ENCODE measurements around the gene KLHL42. TPM values are rescaled to one million over a fixed set of nuclear protein-coding genes. Genes with fewer than 3 reads are reported as not detected.
"Not testable (repeated sequence)": the region's sequence is repeated elsewhere in the genome, so short reads cannot be mapped to it uniquely, and the experiment has no call there.

Gene KLHL42
- 10 to 100 TPM in 1 of 6 donors, 1 to 10 TPM in 5; 4.5 to 10.1 (median 7.6) TPM for polyA plus RNA-seq (ENCODE audit: low read depth in 6 of 6)

GRCh38 chr12:27779920-27780611 is at the start of gene KLHL42, which contains the start of gene MANSC4:
Gene KLHL42, plus strand, starts transcription at chr12:27780233. Its CDS starts 98 bp downstream, at chr12:27780331.
Gene MANSC4, minus strand, starts transcription at chr12:27780236. Its CDS starts 8,960 bp downstream, at chr12:27771276.
- H3K27me3 Mint-ChIP-seq: no peaks in the 10 kb centered on the region
- H3K27ac Mint-ChIP-seq: peak within 1 kb of the TSS; percentile 37 to 80 (median 64)
- DNase-seq: peak; percentile 70
- H3K4me1 Mint-ChIP-seq: peaks cover 15 to 27% (median 22%) of the 10 kb centered on the region in 3 donors
- H3K9me3 Mint-ChIP-seq: no peaks in the 10 kb centered on the region
- peak; percentile 88 to 90 for ATAC-seq (ENCODE audit: low read depth in 2 of 2)
- peak within 1 kb of the TSS; percentile 84 to 94 (median 88) for H3K4me3 Mint-ChIP-seq
- no peaks in the 10 kb centered on the region for H3K36me3 Mint-ChIP-seq

GRCh38 chr12:27732281-27732680 is 47.8 kb upstream of the KLHL42 start:
- Mint-ChIP-seq H3K4me3 (peak overlapping the region in 1 of 8 donors; percentile 29), H3K36me3 (peaks cover 7 to 12% of the 10 kb centered on the region in 2 donors), H3K9me3 (no peaks in the 10 kb centered on the region), H3K27ac (peak overlapping the region in 5 of 6 donors; percentile 23 to 83 (median 49)), H3K27me3 (no peaks in the 10 kb centered on the region), H3K4me1 (no peaks in the 10 kb centered on the region)
- DNase-seq (no peak), ATAC-seq (ENCODE audit: low read depth in 2 of 2) (no peak)

GRCh38 chr12:27733052-27733656 is 46.9 kb upstream of the KLHL42 start:
- DNase-seq: peak; percentile 17
- Mint-ChIP-seq H3K4me3 (no peak overlapping the region), H3K4me1 (no peaks in the 10 kb centered on the region), H3K27me3 (no peaks in the 10 kb centered on the region), H3K36me3 (peaks cover 7 to 15% of the 10 kb centered on the region in 2 donors), H3K27ac (no peak overlapping the region), H3K9me3 (no peaks in the 10 kb centered on the region)
- ATAC-seq (ENCODE audit: low read depth in 2 of 2): peak in 1 of 2 donors; percentile 43

- Mint-ChIP-seq H3K27ac (no peak overlapping the region), H3K4me1 (no peaks in the 10 kb centered on the region), H3K4me3 (no peak overlapping the region), H3K27me3 (no peaks in the 10 kb centered on the region), H3K36me3 (peaks cover 7 to 15% of the 10 kb centered on the region in 2 donors), H3K9me3 (no peaks in the 10 kb centered on the region)
- no peak for ATAC-seq (ENCODE audit: low read depth in 2 of 2)
- DNase-seq: no peak
Observed at GRCh38 chr12:27733791-27734190, 46.2 kb upstream of the KLHL42 start.

- H3K9me3 Mint-ChIP-seq; ATAC-seq (ENCODE audit: low read depth in 2 of 2); H3K27me3 Mint-ChIP-seq; DNase-seq; H3K4me1 Mint-ChIP-seq; H3K27ac Mint-ChIP-seq; H3K4me3 Mint-ChIP-seq: not testable (repeated sequence)
- peaks cover 7 to 15% of the 10 kb centered on the region in 2 donors for H3K36me3 Mint-ChIP-seq
Observed at GRCh38 chr12:27734321-27734720, 45.7 kb upstream of the KLHL42 start.

GRCh38 chr12:27743601-27744000 is 36.4 kb upstream of the KLHL42 start:
- H3K27me3 Mint-ChIP-seq: no peaks in the 10 kb centered on the region
- DNase-seq (no peak), ATAC-seq (ENCODE audit: low read depth in 2 of 2) (no peak)
- H3K36me3 Mint-ChIP-seq: peaks cover 16 to 20% of the 10 kb centered on the region in 2 donors
- peaks cover 0 to 3% (median 0%) of the 10 kb centered on the region in 7 donors for H3K9me3 Mint-ChIP-seq
- no peak overlapping the region for H3K4me3 Mint-ChIP-seq
- H3K27ac Mint-ChIP-seq: peak overlapping the region in 1 of 6 donors; percentile 37
- peaks cover 0 to 4% (median 0%) of the 10 kb centered on the region in 3 donors for H3K4me1 Mint-ChIP-seq

GRCh38 chr12:27745734-27746133 is 34.3 kb upstream of the KLHL42 start:
- not testable (repeated sequence) for DNase-seq; H3K4me1 Mint-ChIP-seq; ATAC-seq (ENCODE audit: low read depth in 2 of 2); H3K9me3 Mint-ChIP-seq; H3K27ac Mint-ChIP-seq; H3K27me3 Mint-ChIP-seq; H3K4me3 Mint-ChIP-seq
- peaks cover 16 to 20% of the 10 kb centered on the region in 2 donors for H3K36me3 Mint-ChIP-seq

- no peak for ATAC-seq (ENCODE audit: low read depth in 2 of 2)
- H3K27ac Mint-ChIP-seq: peak overlapping the region in 1 of 6 donors; percentile 45
Observed at GRCh38 chr12:27747111-27747820, 32.8 kb upstream of the KLHL42 start.

GRCh38 chr12:27751386-27752047 is 28.5 kb upstream of the KLHL42 start:
- Mint-ChIP-seq H3K4me3 (no peak overlapping the region), H3K9me3 (no peaks in the 10 kb centered on the region), H3K27me3 (no peaks in the 10 kb centered on the region), H3K4me1 (peaks cover 0 to 4% (median 0%) of the 10 kb centered on the region in 3 donors), H3K36me3 (peaks cover 12 to 19% of the 10 kb centered on the region in 2 donors), H3K27ac (no peak overlapping the region)
- DNase-seq: no peak
- ATAC-seq (ENCODE audit: low read depth in 2 of 2): no peak

More at GRCh38 chr12:27747111-27747820, 32.8 kb upstream of the KLHL42 start:
- Mint-ChIP-seq H3K36me3 (peaks cover 13 to 16% of the 10 kb centered on the region in 2 donors), H3K9me3 (peaks cover 0 to 3% (median 0%) of the 10 kb centered on the region in 7 donors), H3K4me3 (no peak overlapping the region), H3K27me3 (no peaks in the 10 kb centered on the region), H3K4me1 (peaks cover 0 to 4% (median 0%) of the 10 kb centered on the region in 3 donors)
- DNase-seq: no peak

- Mint-ChIP-seq H3K36me3 (peaks cover 12 to 23% of the 10 kb centered on the region in 2 donors), H3K4me3 (peak overlapping the region in 1 of 8 donors; percentile 63), H3K27me3 (no peaks in the 10 kb centered on the region), H3K9me3 (no peaks in the 10 kb centered on the region), H3K27ac (peak overlapping the region in 1 of 6 donors; percentile 4), H3K4me1 (no peaks in the 10 kb centered on the region)
- DNase-seq: no peak
- ATAC-seq (ENCODE audit: low read depth in 2 of 2): no peak
Observed at GRCh38 chr12:27754795-27755194, 25.2 kb upstream of the KLHL42 start.

- DNase-seq (no peak), ATAC-seq (ENCODE audit: low read depth in 2 of 2) (no peak)
- no peak overlapping the region for H3K4me3 Mint-ChIP-seq
- H3K27ac Mint-ChIP-seq: no peak overlapping the region
- H3K27me3 Mint-ChIP-seq: no peaks in the 10 kb centered on the region
- H3K36me3 Mint-ChIP-seq: peaks cover 12 to 23% of the 10 kb centered on the region in 2 donors
- no peaks in the 10 kb centered on the region for H3K4me1 Mint-ChIP-seq
- no peaks in the 10 kb centered on the region for H3K9me3 Mint-ChIP-seq
Observed at GRCh38 chr12:27756670-27757195, 23.3 kb upstream of the KLHL42 start.

GRCh38 chr12:27762757-27763156 is 17.3 kb upstream of the KLHL42 start:
- Mint-ChIP-seq H3K27ac (no peak overlapping the region), H3K4me1 (no peaks in the 10 kb centered on the region), H3K36me3 (peaks cover 0 to 5% of the 10 kb centered on the region in 2 donors), H3K4me3 (no peak overlapping the region), H3K9me3 (no peaks in the 10 kb centered on the region), H3K27me3 (no peaks in the 10 kb centered on the region)
- DNase-seq: no peak
- ATAC-seq (ENCODE audit: low read depth in 2 of 2): no peak

- H3K27ac Mint-ChIP-seq: no peak overlapping the region
- ATAC-seq (ENCODE audit: low read depth in 2 of 2): no peak
- no peaks in the 10 kb centered on the region for H3K4me1 Mint-ChIP-seq
- H3K27me3 Mint-ChIP-seq: no peaks in the 10 kb centered on the region
- DNase-seq: no peak
- H3K36me3 Mint-ChIP-seq: peaks cover 0 to 5% of the 10 kb centered on the region in 2 donors
- no peak overlapping the region for H3K4me3 Mint-ChIP-seq
- no peaks in the 10 kb centered on the region for H3K9me3 Mint-ChIP-seq
Observed at GRCh38 chr12:27766587-27766986, 13.4 kb upstream of the KLHL42 start.

All from naive B cell (primary cell).